IMR-90 (cell line): Measurements from ENCODE around the gene FAM20C. TPM values are rescaled to one million over a fixed set of nuclear protein-coding genes. Genes with fewer than 3 reads are reported as not detected.

Source experiments
- ATAC-seq: fragments of 200-7000 bp; cut with Tn5 transposase; 2 replicates; pipeline ENCODE4 v1.9.1; 2020; ENCODE audit warnings: low read depth, mild to moderate bottlenecking, moderate library complexity
- BruUV-seq: library from RNA; stranded (reverse); fragments of 400-500 nt; replicated peaks from 2 replicates; lab custom pipeline; 2021; lab: Mats Ljungman, UMichigan
- CTCF ChIA-PET: fragments of 300-600 bp; formaldehyde crosslinking; extraction: SDS; loops from one replicate; lab custom pipeline; 2021; ENCODE audit warnings: antibody characterized with exemption; lab: Yijun Ruan, JAX
- POLR2A ChIA-PET: fragments of 300-600 bp; sonication (Branson Sonifier 250); formaldehyde crosslinking; loops from one replicate; lab custom pipeline; 2022; ENCODE audit warnings: antibody characterized with exemption; ENCODE audit not compliant: unreplicated experiment; lab: Charles Lee
- DNase-seq: peaks from one replicate; pipeline ENCODE4 v3.0.0; 2013
- H2AFZ ChIP-seq: replicated peaks from 2 replicates; pipeline ENCODE3; 2013; ENCODE audit warnings: low read length, mild to moderate bottlenecking; ENCODE audit not compliant: poor library complexity
- H2AK5ac ChIP-seq: 2 replicates; pipeline ENCODE4 v1.6.1; 2013; ENCODE audit warnings: low read depth, low read length, inconsistent platforms
- H2AK9ac ChIP-seq: replicated peaks from 2 replicates; pipeline ENCODE3; 2013; ENCODE audit warnings: mild to moderate bottlenecking, low read depth, low read length, moderate library complexity; ENCODE audit not compliant: poor library complexity
- H2BK120ac ChIP-seq: 2 replicates; pipeline ENCODE4 v1.6.1; 2013; ENCODE audit warnings: low read depth, low read length, inconsistent platforms
- H2BK15ac ChIP-seq: 3 replicates; pipeline ENCODE4 v1.6.1; 2013; ENCODE audit warnings: low read depth, low read length, inconsistent platforms
- H2BK20ac ChIP-seq: 2 replicates; pipeline ENCODE4 v1.6.1; 2013; ENCODE audit warnings: low read depth, mild to moderate bottlenecking, inconsistent platforms, low read length, moderate library complexity
- H2BK5ac ChIP-seq: 2 replicates; pipeline ENCODE4 v1.6.1; 2013; ENCODE audit warnings: mild to moderate bottlenecking, low read depth, low read length, inconsistent platforms; ENCODE audit not compliant: poor library complexity, severe bottlenecking
- H3K14ac ChIP-seq: replicated peaks from 2 replicates; pipeline ENCODE4 v1.6.1; 2013; ENCODE audit warnings: low read depth, low read length, inconsistent platforms
- H3K18ac ChIP-seq: 2 replicates; pipeline ENCODE4 v1.6.1; 2013; ENCODE audit warnings: low read depth, low read length, control low read depth
- H3K23ac ChIP-seq: 2 replicates; pipeline ENCODE4 v1.6.1; 2013; ENCODE audit warnings: low read depth, low read length, inconsistent platforms
- H3K27ac ChIP-seq: 2 replicates; pipeline ENCODE4 v1.5.1; 2013; ENCODE audit warnings: mild to moderate bottlenecking, control low read depth, low read length; ENCODE audit not compliant: insufficient read depth
- H3K27me3 ChIP-seq: 2 replicates; pipeline ENCODE4 v1.6.1; 2013; ENCODE audit warnings: low read length; ENCODE audit not compliant: control insufficient read depth, insufficient read depth
- H3K36me3 ChIP-seq: 2 replicates; pipeline ENCODE4 v1.6.1; 2013; ENCODE audit warnings: low read length, mixed read lengths; ENCODE audit not compliant: control insufficient read depth, insufficient read depth
- H3K4ac ChIP-seq: 2 replicates; pipeline ENCODE4 v1.6.1; 2013; ENCODE audit warnings: low read depth, low read length, inconsistent platforms
- H3K4me1 ChIP-seq: 2 replicates; pipeline ENCODE4 v1.6.1; 2013; ENCODE audit warnings: low read length, mixed read lengths; ENCODE audit not compliant: control insufficient read depth, insufficient read depth
- H3K4me2 ChIP-seq: 2 replicates; pipeline ENCODE4 v1.6.1; 2013; ENCODE audit warnings: low read depth, mild to moderate bottlenecking, control low read depth, low read length, moderate library complexity
- H3K4me3 ChIP-seq: 2 replicates; pipeline ENCODE4 v1.5.1; 2013; ENCODE audit warnings: low read depth, mild to moderate bottlenecking, control low read depth, low read length, moderate library complexity; ENCODE audit not compliant: insufficient read depth
- H3K56ac ChIP-seq: 2 replicates; pipeline ENCODE4 v1.6.1; 2013; ENCODE audit warnings: low read length, inconsistent platforms; ENCODE audit not compliant: insufficient read depth; ENCODE audit errors: extremely low read depth
- H3K79me1 ChIP-seq, 2 experiments: 2 replicates each; pipeline ENCODE4 v1.6.1; 2013; ENCODE audit warnings: low read length in 2 of 2, inconsistent platforms in 1 of 2, low read depth in 1 of 2
- H3K9ac ChIP-seq: 2 replicates; pipeline ENCODE4 v1.6.1; 2013; ENCODE audit warnings: low read depth, low read length, control low read depth
- H3K9me1 ChIP-seq: 2 replicates; pipeline ENCODE4 v1.6.1; 2013; ENCODE audit warnings: low read length, inconsistent platforms; ENCODE audit not compliant: insufficient read depth
- H3K9me3 ChIP-seq: 2 replicates; pipeline ENCODE4 v1.6.1; 2013; ENCODE audit warnings: low read length; ENCODE audit not compliant: control insufficient read depth, insufficient read depth
- H4K20me1 ChIP-seq: 2 replicates; pipeline ENCODE4 v1.6.1; 2013; ENCODE audit warnings: low read length, inconsistent platforms; ENCODE audit not compliant: insufficient read depth
- H4K5ac ChIP-seq: 2 replicates; pipeline ENCODE4 v1.6.1; 2013; ENCODE audit warnings: mild to moderate bottlenecking, low read depth, low read length, control low read depth
- H4K8ac ChIP-seq, 2 experiments: 2 replicates each; pipeline ENCODE4 v1.6.1; 2013; ENCODE audit warnings: low read depth in 2 of 2, low read length in 2 of 2, control low read depth in 1 of 2, inconsistent platforms in 1 of 2
- H4K91ac ChIP-seq: 2 replicates; pipeline ENCODE4 v1.6.1; 2013; ENCODE audit warnings: low read depth, low read length, inconsistent platforms; ENCODE audit not compliant: insufficient read depth
- CEBPB ChIP-seq: IDR thresholded peaks from 2 replicates; pipeline ENCODE4 v1.6.1; 2012; ENCODE audit warnings: low read depth, low read length, improper control_type of control experiment
- MAFK ChIP-seq: IDR thresholded peaks from 2 replicates; pipeline ENCODE4 v1.6.1; 2012; ENCODE audit warnings: low read depth, low read length, improper control_type of control experiment
- WGBS, 2 experiments: methylation state at CpG; one replicate each; pipeline versions ENCODE4 v1.1.5 to v1.1.7; 2013; ENCODE audit warnings: missing lambda C conversion rate in 2 of 2; ENCODE audit not compliant: insufficient read length in 1 of 2; ENCODE audit errors: extremely low coverage in 2 of 2; 5-methylcytosine and 5-hydroxymethylcytosine counted together
- dilution Hi-C: fragments of 300-500 bp; cut with HindIII; formaldehyde crosslinking; loops from one replicate; pipeline ENCODE4 v1.14.3; 2018; ENCODE audit warnings: low sequenced_read_pairs; ENCODE audit not compliant: unreplicated experiment
- in situ Hi-C: fragments of 300-500 bp; cut with MboI; formaldehyde crosslinking; loops from 3 replicates; pipeline ENCODE4 v1.14.3; 2019; ENCODE audit warnings: low sequenced_read_pairs, inconsistent platforms, mixed read lengths
- intact Hi-C: fragments of 100-400 bp; cut with micrococcal nuclease; formaldehyde crosslinking; loops from 2 replicates; pipeline ENCODE4 v1.10.0; 2022
- polyA plus RNA-seq, 3 experiments: library from polyadenylated mRNA; depleted of rRNA; stranded (reverse); fragments of >200 nt; gene quantifications; 2 replicates each; pipeline ENCODE4 v1.2.3, GENCODE V29; 2012; ENCODE audit warnings: low replicate concordance in 1 of 3
- total RNA-seq: library from RNA; depleted of rRNA; stranded (reverse); fragments of >200 nt; gene quantifications from 2 replicates; pipeline ENCODE4 v1.2.3, GENCODE V29; 2012

Gene FAM20C
- total and polyA plus RNA-seq, 2 of the 4 experiments (the other 2 are of a cell fraction): 7.7 to 36.6 TPM

DNA sequence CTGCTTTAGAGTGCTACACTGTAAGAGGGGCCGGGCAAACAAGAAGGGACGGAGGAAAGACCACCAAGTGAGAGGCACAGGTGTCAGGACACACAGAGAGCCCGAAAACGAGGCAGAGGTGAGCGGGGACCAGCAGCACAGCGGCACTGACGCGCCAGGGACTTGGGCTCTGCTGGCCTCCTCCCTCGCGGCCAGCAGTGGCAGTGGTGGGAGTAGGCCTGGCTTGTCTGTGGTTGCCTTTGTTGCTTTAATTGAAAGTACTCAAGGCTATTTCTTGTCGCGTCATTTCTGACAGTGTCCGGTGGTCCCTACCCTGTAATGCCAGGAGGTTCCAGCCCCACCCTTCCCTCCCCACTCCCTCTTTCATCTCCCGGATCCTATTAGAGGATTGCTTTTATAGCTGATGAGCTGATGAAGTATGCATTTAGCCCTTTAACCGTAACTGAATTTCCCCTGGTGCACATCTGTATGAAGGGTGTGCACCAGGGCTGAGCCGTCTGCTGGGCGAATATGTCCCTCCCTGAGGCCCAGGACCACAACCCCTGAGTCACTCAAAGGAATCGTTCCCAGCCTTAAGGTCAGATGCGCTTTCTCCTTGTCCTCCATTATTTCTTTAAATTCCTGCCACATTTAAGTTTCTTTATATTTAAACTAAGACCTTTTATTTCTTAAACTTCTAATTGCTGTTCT lies 39.5 kb upstream of the FAM20C start:
- peaks cover 0 to 6% of the 10 kb centered on the region in 2 experiments; a peak in 2 of 4 replicates for H3K79me1 ChIP-seq
- H2AFZ ChIP-seq: no peak overlapping the region
- POLR2A ChIA-PET: no interaction called here
- no TSS peak for BruUV-seq
- H4K91ac ChIP-seq: no peak overlapping the region
- no peak overlapping the region for H2BK120ac ChIP-seq
- H3K14ac ChIP-seq: no peak overlapping the region
- no peaks in the 10 kb centered on the region for H3K9me3 ChIP-seq
- ATAC-seq (no peak), DNase-seq (no peak)
- H3K36me3 ChIP-seq: no peaks in the 10 kb centered on the region
- H2AK5ac ChIP-seq: no peak overlapping the region
- no peaks in the 10 kb centered on the region for H4K20me1 ChIP-seq
- no peak overlapping the region for H3K4me3 ChIP-seq
- H3K18ac ChIP-seq: no peak overlapping the region
- H2BK20ac ChIP-seq: no peak overlapping the region
- H3K4me2 ChIP-seq: no peak overlapping the region
- H3K27ac ChIP-seq: no peak overlapping the region
- no peak overlapping the region for H2BK15ac ChIP-seq
- 0 out of 2 replicates have a peak, but pooled peaks cover 1% of the 10 kb centered on the region for H3K27me3 ChIP-seq
- no peak overlapping the region for H2BK5ac ChIP-seq
- no peak overlapping the region for H4K8ac ChIP-seq
- H3K4me1 ChIP-seq: peaks cover 15% of the 10 kb centered on the region
- H3K56ac ChIP-seq: no peak overlapping the region; the same call in 1 of the 2 replicates
- no peak for TF ChIP-seq MAFK
- TF ChIP-seq CEBPB: no peak
- in situ Hi-C loops (no loop called here), dilution Hi-C loops (no loop called here), intact Hi-C loops (no loop called here)
- no peak overlapping the region for H3K9ac ChIP-seq
- H3K9me1 ChIP-seq: peaks cover 5% of the 10 kb centered on the region
- CTCF ChIA-PET: interaction anchor here (0.6 kb wide), 1 partner anchor 90 kb away, joined by 3 read pairs; no protein-coding TSS in a partner anchor
- no peak overlapping the region for H3K4ac ChIP-seq
- 80% methylated on average over 2 of the region's 19 CpGs; no CpG with 5 or more reads in 1 of the 2 experiments for WGBS, 2 experiments
- no peak overlapping the region for H2AK9ac ChIP-seq
- no peak overlapping the region for H3K23ac ChIP-seq
- no peak overlapping the region for H4K5ac ChIP-seq
